Stimulated activated CD4-positive, alpha-beta T cell treated with anti-CD3 and anti-CD28 coated beads, Interleukin-15, amount 100 ng/mL, for 1 hour (primary cell): ENCODE measurements around the gene PDHX.
"Not testable (repeated sequence)": the region's sequence is repeated elsewhere in the genome, so short reads cannot be mapped to it uniquely, and the experiment has no call there.

ENCODE experiments used
- DNase-seq, 2 donors: peaks; one replicate each; pipeline ENCODE4 v3.0.0-alpha.2; 2020; ENCODE audit warnings: low read depth in 1 of 2, low spot score in 1 of 2

The PDHX gene

GRCh38 chr11:34910817-34911216 lies 5.6 kb upstream of the PDHX start:
- no peak for DNase-seq

- no peak for DNase-seq
These were observed 4.7 kb upstream of the PDHX start for GRCh38 chr11:34911676-34912075.

GRCh38 chr11:34913556-34913955 lies 2.9 kb upstream of the PDHX start:
- not testable (repeated sequence) for DNase-seq

GRCh38 chr11:34915136-34916014 lies 1.0 kb upstream of the PDHX start:
- no peak for DNase-seq

- DNase-seq, result no peak
These were observed 689 bp downstream of the PDHX start for GRCh38 chr11:34916843-34917770.

GRCh38 chr11:34921156-34921555 lies 4.7 kb downstream of the PDHX start:
- DNase-seq, result no peak

- DNase-seq, result no peak
These were observed 8.3 kb downstream of the PDHX start for GRCh38 chr11:34924714-34925113.

GRCh38 chr11:34926101-34926830 lies 9.8 kb downstream of the PDHX start:
- no peak for DNase-seq

GRCh38 chr11:34926831-34927132 lies 10.4 kb downstream of the PDHX start:
- DNase-seq, result no peak

GRCh38 chr11:34928268-34928959 lies 12.0 kb downstream of the PDHX start:
- DNase-seq, result no peak

GRCh38 chr11:34928960-34929680 lies 12.7 kb downstream of the PDHX start:
- DNase-seq, result no peak

- no peak for DNase-seq
These were observed 13.7 kb downstream of the PDHX start for GRCh38 chr11:34929794-34930763.

- DNase-seq, result no peak
These were observed 20.7 kb downstream of the PDHX start for GRCh38 chr11:34936945-34937629.

GRCh38 chr11:34938611-34939010 lies 22.2 kb downstream of the PDHX start:
- no peak for DNase-seq

- DNase-seq, result no peak
These were observed 23.7 kb downstream of the PDHX start for GRCh38 chr11:34940026-34940677.

GRCh38 chr11:34941688-34942087 lies 25.3 kb downstream of the PDHX start:
- no peak for DNase-seq

GRCh38 chr11:34944692-34945091 lies 28.3 kb downstream of the PDHX start:
- no peak for DNase-seq

- no peak for DNase-seq
These were observed 32.3 kb downstream of the PDHX start for GRCh38 chr11:34948696-34949095.
